ENCODE measurements around the gene LATS2.

DNA sequence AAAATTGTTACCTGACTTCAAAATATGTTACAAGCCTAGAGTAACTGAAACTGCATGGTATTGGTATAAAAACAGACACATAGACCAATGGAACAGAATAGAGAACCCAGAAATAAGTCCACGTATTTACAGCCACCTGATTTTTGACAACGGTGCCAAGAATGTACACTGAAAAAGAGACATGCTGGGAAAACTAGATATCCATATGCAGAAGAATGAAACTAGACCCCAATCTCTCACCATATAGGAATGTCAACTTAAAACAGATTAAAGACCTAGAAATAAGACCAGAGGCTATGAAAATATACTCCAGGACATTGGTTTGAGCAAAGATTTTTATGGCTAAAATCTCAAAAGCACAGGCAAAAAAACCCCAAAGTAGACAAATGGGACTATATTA is 76.5 kb downstream of the LATS2 start:
- TF ChIP-seq, protein P1, sequence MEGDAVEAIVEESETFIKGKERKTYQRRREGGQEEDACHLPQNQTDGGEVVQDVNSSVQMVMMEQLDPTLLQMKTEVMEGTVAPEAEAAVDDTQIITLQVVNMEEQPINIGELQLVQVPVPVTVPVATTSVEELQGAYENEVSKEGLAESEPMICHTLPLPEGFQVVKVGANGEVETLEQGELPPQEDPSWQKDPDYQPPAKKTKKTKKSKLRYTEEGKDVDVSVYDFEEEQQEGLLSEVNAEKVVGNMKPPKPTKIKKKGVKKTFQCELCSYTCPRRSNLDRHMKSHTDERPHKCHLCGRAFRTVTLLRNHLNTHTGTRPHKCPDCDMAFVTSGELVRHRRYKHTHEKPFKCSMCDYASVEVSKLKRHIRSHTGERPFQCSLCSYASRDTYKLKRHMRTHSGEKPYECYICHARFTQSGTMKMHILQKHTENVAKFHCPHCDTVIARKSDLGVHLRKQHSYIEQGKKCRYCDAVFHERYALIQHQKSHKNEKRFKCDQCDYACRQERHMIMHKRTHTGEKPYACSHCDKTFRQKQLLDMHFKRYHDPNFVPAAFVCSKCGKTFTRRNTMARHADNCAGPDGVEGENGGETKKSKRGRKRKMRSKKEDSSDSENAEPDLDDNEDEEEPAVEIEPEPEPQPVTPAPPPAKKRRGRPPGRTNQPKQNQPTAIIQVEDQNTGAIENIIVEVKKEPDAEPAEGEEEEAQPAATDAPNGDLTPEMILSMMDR (IDR thresholded peaks at IDR 0.05) = no peak
- no peak for TF ChIP-seq POLR2AphosphoS5 (IDR thresholded peaks at IDR 0.05)

Measured in esophagus muscularis mucosa (tissue), 3 donors.